ENCODE measurements around the gene PM20D1.

The PM20D1 gene

GRCh38 chr1:205803986-205804385, 45.9 kb downstream of the PM20D1 start:
- DNase-seq = no peak

DNA sequence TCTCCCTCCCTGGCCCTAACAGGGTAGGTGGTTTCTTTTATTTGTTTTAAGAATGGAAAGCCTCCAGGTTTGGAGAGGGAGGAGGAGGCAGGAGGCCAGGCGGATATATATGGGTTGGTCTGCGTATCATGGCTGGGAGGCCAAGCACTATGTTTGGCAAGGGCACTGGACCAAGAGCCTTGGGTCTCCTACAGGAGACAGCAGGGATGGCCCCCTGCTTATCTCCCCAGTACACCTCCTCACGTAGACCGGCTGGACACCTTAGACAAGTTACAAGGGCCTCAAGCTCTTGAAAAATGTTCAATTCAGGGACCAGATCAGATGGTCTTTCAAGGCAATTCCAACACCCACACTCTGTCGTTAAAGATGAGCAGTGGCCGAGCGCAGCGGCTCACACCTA, 47.9 kb downstream of the PM20D1 start:
- no peak for DNase-seq

DNA sequence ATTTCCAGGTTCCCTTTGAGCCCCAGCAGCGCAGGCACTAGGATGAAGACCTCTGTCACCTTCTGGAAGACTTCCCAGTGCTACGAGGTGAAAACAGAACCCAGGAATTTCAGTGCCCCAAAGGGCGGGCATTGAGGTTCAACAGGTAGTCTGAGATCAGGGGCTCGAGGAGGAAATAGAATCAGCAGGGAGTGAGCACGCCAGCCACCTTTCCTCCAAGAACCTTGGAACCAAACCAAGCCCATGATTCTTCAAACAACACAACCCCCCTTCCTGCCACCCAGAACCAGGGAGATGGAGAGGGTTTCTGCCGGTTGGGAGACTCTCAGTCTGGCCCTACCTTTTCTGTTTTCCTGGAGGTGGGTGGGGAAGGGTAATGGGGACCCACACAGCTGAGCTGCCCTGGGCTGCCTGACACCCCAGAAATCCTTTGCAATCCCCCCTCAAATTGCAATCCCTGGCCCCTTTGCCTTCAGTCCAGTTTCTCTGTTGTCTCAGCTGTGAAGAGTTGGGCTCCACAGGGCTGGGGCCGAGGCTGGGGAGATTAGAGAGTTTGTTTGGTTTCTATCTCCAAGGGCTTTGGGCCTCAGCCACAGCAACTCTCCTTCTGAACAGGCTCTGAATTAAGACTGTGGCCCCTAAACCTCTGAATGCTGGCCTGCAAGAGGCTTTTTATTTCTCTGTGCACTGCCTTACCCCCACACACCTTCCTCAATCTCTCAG, 48.8 kb downstream of the PM20D1 start:
- DNase-seq = no peak

DNA sequence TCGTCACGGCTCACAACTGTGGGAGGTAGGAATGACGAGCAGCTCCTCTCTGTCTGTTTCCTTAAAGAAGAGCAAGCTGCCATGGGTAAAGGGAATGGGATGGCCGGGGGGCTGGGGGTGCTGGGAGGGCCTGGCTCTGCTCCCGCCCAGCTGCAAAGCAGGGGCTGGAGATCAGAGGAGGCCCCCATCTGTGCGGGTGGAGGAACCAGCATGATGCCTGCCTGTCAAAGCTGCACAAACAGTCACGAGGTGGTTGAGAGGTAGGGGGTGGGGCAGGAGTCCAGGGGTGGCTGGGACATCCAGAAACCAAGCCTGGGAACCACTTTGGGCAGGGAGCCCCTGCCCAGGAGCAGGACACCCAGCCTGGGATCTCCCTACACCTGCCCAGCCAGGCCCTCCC, 49.5 kb downstream of the PM20D1 start:
- DNase-seq = no peak

DNA sequence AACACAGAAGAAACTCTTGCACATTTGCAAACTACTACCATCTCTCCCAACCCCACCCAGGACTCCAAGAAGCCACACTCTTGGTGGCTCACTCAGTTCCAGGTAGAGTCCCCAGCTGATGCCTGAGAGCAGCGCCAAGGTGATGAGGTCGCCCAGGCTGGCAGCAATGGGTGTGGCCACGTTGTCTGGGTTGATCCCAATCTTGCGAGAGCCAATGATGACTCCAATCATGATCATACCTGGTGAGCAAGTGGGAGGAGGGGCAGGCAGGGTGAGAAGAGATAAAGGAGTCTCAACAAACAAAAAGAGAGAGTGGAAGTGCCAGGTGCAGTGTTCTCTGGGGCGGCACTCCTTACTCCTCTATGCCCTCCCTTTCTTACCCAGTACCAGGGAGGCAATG, 51.4 kb downstream of the PM20D1 start:
- DNase-seq = no peak

DNA sequence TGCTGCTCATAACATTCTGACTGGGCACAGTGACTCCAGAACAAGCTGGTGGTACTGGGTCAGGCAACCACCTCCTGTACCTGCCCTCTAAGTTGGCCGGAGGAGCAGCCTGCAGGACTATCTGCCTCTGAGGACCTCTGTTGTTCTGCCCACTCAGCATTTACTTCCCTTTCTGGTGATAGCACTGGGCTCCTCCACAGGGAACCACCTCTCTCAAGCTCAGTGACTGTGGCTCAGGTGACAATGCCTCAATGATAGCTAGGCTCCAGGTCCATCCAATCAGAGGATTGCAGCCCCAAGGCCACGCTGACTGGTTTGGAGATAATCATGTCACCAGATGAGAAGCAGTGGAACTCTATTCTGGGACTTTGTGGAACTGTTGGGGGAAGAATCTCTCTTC, 52.8 kb downstream of the PM20D1 start:
- peak; percentile 11 for DNase-seq

GRCh38 chr1:205794011-205794730, 55.8 kb downstream of the PM20D1 start:
- DNase-seq = peak; percentile 76

DNA sequence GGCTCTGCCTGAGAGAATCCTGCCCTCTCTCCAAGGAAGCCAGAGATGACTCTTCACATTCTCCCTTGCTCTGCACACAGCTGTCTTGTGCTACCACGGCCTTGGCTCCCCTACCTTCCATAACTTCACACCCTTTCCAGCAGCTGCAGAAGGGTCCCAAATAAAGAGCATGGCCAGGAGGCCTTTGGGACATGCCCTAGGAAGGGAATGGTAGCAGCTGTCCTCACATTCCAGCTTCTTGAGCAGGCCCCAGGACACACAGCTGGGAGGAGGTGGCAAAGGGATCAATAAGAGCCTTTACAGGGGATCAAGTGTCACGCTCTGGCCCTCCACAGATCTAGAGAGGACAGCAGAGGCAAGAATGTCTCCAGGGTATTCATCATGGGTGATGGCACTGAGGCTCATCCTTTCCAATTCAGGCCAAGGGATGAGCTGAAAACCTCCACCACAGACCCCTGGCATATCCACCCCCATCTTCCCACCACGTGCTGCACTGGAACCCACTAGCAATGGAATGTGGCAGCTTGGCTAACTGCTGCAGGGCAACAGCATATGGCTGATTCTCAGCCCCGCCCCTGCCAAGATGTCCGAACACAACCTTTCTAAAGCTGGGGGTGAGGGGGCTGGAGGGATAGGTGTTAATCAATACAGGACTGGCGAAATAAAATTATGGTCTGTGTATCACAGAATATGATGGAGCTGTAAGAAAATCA, 56.8 kb downstream of the PM20D1 start:
- DNase-seq = no peak

- no peak for DNase-seq
These were observed 57.5 kb downstream of the PM20D1 start for GRCh38 chr1:205792481-205792881.

- peak; percentile 69 for DNase-seq
These were observed 58.3 kb downstream of the PM20D1 start for GRCh38 chr1:205791568-205792180.

DNA sequence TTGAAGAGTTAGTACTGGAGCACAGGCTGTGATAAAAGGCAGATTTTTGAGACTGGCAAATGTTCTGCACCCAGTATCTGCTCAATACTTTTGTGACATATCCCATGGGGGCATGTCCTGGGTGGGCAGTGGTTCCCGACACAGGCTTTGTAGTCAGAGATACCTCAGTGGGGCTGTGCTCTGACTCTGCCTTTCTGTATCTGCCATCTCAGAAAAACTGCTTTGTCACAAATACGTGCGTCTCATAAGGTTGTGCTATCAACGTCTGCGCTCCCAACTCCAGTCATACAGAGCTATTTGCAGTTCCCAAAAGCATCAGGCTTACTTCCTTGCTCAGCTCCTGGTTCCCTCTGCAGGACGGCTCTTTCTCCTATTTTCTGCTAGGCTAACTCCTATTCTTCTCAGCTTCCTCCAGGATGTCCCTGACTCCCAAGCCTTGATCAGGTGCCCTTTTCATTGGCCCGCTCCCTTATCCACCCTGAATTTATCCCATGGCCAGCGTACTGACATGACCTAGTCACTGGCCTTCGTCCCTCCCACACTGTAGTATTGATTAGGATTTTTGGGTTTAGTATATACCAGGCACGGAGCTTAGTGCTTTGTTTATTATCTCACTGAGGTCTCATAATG, 62.5 kb downstream of the PM20D1 start:
- DNase-seq = no peak

- DNase-seq = no peak
These were observed 63.3 kb downstream of the PM20D1 start for GRCh38 chr1:205786601-205787000.

DNA sequence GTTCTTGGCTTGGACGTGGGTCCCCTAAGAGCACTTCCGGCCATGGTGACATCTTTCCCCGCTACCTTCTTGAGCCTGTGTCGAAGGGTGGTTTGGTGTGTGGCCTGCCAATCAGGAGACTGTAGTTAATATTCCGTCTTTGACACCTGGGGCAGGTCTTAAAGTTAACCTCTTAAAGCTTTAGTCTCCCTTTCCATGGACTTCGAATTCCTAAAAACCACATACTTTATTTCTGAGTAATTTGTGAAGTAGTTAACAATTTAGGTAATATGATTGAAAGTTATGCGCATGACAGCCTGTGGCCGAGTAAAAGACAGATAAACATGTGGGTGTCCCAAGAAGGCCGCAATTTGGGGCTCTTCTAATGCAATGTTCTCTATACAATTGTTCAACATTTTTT, 64.5 kb downstream of the PM20D1 start:
- DNase-seq = no peak

DNA sequence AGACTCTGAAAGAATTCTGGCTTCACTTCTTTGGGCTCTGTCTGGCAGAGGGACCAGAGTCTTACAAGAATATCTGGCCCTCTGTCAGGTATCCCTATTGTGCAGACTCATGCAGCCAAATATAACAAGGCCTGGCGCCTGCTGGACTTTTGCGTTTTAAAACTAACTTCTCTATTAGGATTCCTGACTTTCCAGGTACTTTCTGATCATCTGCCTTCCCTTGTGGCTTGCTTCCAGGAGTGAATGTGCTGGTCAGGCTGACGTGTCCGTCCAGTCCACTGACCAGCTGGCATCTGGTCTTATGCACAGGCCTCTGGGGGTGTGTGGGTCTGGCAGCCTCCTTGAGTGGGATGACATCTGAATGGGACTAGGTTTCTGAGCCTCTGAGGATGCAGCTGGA, 66.0 kb downstream of the PM20D1 start:
- no peak for DNase-seq

DNA sequence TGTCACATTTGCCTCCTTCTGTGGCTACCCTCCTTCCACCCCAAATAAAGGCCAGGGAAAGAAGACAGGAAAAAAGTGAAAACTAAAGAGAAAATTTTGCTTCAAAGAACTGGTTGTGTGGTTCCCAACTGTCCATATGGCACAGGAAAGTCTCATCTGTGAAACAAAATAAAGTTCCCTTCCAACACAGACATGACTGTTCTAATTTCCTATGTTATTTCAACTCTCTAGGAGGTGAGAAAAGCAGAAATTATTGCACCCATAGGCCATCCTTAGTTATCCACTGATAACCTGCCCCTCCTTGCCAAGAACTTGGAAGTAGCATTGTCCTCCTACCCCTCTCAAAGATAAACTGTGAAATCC, 66.5 kb downstream of the PM20D1 start:
- no peak for DNase-seq

DNA sequence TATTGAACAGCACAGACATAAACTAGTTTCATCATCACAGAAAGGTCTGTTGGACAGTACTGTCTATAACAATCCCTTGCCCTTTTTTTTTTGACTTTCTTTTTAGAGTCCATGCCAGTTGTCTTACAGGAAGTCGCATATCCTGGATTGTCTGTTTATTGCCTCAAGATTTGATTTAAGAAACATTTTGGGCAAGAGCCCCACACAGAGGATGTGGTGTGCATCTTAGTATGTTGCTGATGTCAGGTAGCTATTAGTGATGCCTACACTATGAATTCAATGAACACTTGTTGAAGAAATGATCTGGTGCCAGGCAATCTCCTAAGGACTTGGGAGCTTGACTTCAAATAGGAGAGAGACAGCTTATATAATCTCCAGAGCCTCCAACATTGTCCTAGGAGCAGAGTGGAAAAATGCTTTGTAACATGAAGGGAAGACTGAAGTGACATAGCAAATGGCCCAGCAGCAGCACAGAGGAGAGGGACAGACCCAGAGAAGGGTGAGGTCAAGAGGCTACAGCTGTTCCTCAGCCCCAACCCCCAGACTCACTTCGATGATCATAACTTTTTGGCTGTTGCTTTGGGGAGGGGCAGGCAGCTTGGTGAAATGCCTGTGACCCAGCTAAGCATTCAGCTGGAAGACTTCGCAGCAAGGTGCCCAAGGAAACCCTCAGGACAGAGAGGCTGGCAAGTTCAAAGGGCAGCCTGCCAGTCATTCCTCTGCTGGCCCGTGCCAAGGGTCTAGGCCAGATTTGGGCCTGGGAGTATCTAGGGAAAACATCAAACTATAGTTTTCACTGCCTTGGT, 67.1 kb downstream of the PM20D1 start:
- DNase-seq = no peak

GRCh38 chr1:205780335-205780734, 69.6 kb downstream of the PM20D1 start:
- no peak for DNase-seq

Measured in suppressor macrophage treated with lipopolysaccharide for 4 hours (primary cell).